Activated CD8-positive, alpha-beta T cell treated with anti-CD3 and anti-CD28 coated beads for 36 hours (primary cell): ENCODE measurements around the gene CIDEB. TPM values are rescaled to one million over a fixed set of nuclear protein-coding genes. Genes with fewer than 3 reads are reported as not detected.

Source experiments
- ATAC-seq: fragments of 200-7000 bp; cut with Tn5 transposase; one replicate; pipeline ENCODE4 v1.10.0; 2021; ENCODE audit warnings: mild to moderate bottlenecking, moderate library complexity
- CTCF ChIA-PET: fragments of 350-600 bp; sonication (Branson Sonifier 250); formaldehyde crosslinking; loops from one replicate; lab custom pipeline; 2021; ENCODE audit warnings: antibody characterized with exemption; lab: Charles Lee
- POLR2A ChIA-PET: fragments of 350-600 bp; sonication (Branson Sonifier 250); formaldehyde crosslinking; loops from one replicate; lab custom pipeline; 2021; ENCODE audit warnings: antibody characterized with exemption; lab: Charles Lee
- DNase-seq: peaks from one replicate; pipeline ENCODE4 v3.0.0-alpha.2; 2020
- H3K27ac Mint-ChIP-seq: one replicate; pipeline ENCODE4 v1.8.0; 2021; ENCODE audit warnings: mild to moderate bottlenecking, mixed read lengths
- H3K27me3 Mint-ChIP-seq: one replicate; pipeline ENCODE4 v1.8.0; 2021; ENCODE audit warnings: mixed read lengths
- H3K36me3 Mint-ChIP-seq: one replicate; pipeline ENCODE4 v1.8.0; 2021; ENCODE audit warnings: low read depth, mixed read lengths
- H3K4me1 Mint-ChIP-seq: one replicate; pipeline ENCODE4 v1.8.0; 2021; ENCODE audit warnings: low read depth, mixed read lengths
- H3K4me3 Mint-ChIP-seq: one replicate; pipeline ENCODE4 v1.8.0; 2021; ENCODE audit warnings: mild to moderate bottlenecking, moderate library complexity, mixed read lengths
- H3K9me3 Mint-ChIP-seq: one replicate; pipeline ENCODE4 v1.8.0; 2021; ENCODE audit warnings: mixed read lengths
- CTCF ChIP-seq: fragments of 200-600 bp; IDR thresholded peaks from one replicate; pipeline ENCODE4 v1.8.0; 2022; ENCODE audit warnings: antibody characterized with exemption, mild to moderate bottlenecking
- intact Hi-C: fragments of 100-400 bp; cut with micrococcal nuclease; formaldehyde crosslinking; loops from one replicate; pipeline ENCODE4 v1.10.0; 2022
- total RNA-seq, 2 experiments: library from RNA; stranded (reverse); gene quantifications; one replicate each; pipeline ENCODE4 v1.2.3, GENCODE V29; 2021

Gene CIDEB
- total RNA-seq, 2 experiments from 2014 or later = 12.1 to 13.6 TPM

- no peak overlapping the region for H3K4me3 Mint-ChIP-seq
- DNase-seq (no peak), ATAC-seq (no peak)
- TF ChIP-seq CTCF = no peak
- intact Hi-C loops = loop anchor here (5.0 kb wide), 1 partner anchor 35 kb away; no protein-coding TSS in a partner anchor
- no peaks in the 10 kb centered on the region for H3K9me3 Mint-ChIP-seq
- H3K27me3 Mint-ChIP-seq = peaks cover 21% of the 10 kb centered on the region
- POLR2A ChIA-PET = interaction anchor here (0.6 to 4.8 kb wide), 6 partner anchors 91 to 1143 kb away, joined by 3 to 40 read pairs (median 3); partner anchors contain the start of genes CBLN3, KHNYN and SDR39U1
- no peak overlapping the region for H3K27ac Mint-ChIP-seq
- H3K36me3 Mint-ChIP-seq = peaks cover 3% of the 10 kb centered on the region
- CTCF ChIA-PET = interaction anchor here (0.7 to 12.7 kb wide), 7 partner anchors 26 to 99 kb away, joined by 3 to 454 read pairs (median 5); partner anchors contain the start of genes CBLN3, CIDEB, KHNYN and LTB4R
- H3K4me1 Mint-ChIP-seq = peaks cover 27% of the 10 kb centered on the region
These were observed 30.0 kb upstream of the CIDEB start for GRCh38 chr14:24337824-24338175.

- H3K4me1 Mint-ChIP-seq = peaks cover 29% of the 10 kb centered on the region
- no peaks in the 10 kb centered on the region for H3K9me3 Mint-ChIP-seq
- TF ChIP-seq CTCF = no peak
- ATAC-seq (no peak), DNase-seq (no peak)
- peaks cover 25% of the 10 kb centered on the region for H3K27me3 Mint-ChIP-seq
- intact Hi-C loops = loop anchor here (5.0 kb wide), 1 partner anchor 35 kb away; no protein-coding TSS in a partner anchor
- no peak overlapping the region for H3K4me3 Mint-ChIP-seq
- ChIA-PET POLR2A (interaction anchor here (1.0 to 4.8 kb wide), 4 partner anchors 94 to 105 kb away, joined by 3 to 40 read pairs (median 3); partner anchors contain the start of genes CBLN3, KHNYN and SDR39U1), CTCF (interaction anchor here (0.7 to 12.7 kb wide), 8 partner anchors 13 to 100 kb away, joined by 3 to 454 read pairs (median 4); partner anchors contain the start of genes CBLN3, CIDEB, KHNYN and LTB4R)
- H3K27ac Mint-ChIP-seq = no peak overlapping the region
- H3K36me3 Mint-ChIP-seq = peaks cover 3% of the 10 kb centered on the region
These were observed 29.5 kb upstream of the CIDEB start for GRCh38 chr14:24337144-24337823.

- intact Hi-C loops = loop anchor here (5.0 kb wide), 1 partner anchor 37 kb away; no protein-coding TSS in a partner anchor
- Mint-ChIP-seq H3K27ac (no peak overlapping the region), H3K27me3 (peaks cover 26% of the 10 kb centered on the region)
These were observed 27.8 kb upstream of the CIDEB start for GRCh38 chr14:24335461-24336171.

More at GRCh38 chr14:24335461-24336171, 27.8 kb upstream of the CIDEB start:
- H3K9me3 Mint-ChIP-seq = no peaks in the 10 kb centered on the region
- no peak for TF ChIP-seq CTCF
- CTCF ChIA-PET = interaction anchor here (1.0 to 12.7 kb wide), 7 partner anchors 9 to 101 kb away, joined by 3 to 454 read pairs (median 13); partner anchors contain the start of genes CBLN3, CIDEB and KHNYN
- no peak for ATAC-seq
- H3K4me3 Mint-ChIP-seq = no peak overlapping the region
- H3K4me1 Mint-ChIP-seq = peaks cover 35% of the 10 kb centered on the region
- DNase-seq = no peak
- POLR2A ChIA-PET = interaction anchor here (0.8 to 8.5 kb wide), 3 partner anchors 10 to 100 kb away, joined by 3 to 82 read pairs (median 3); partner anchors contain the start of genes CBLN3 and KHNYN
- H3K36me3 Mint-ChIP-seq = peaks cover 3% of the 10 kb centered on the region
